OCI-LY7 (cell line): ENCODE results near the gene MCM6. TPM values are rescaled to one million over a fixed set of nuclear protein-coding genes. Genes with fewer than 3 reads are reported as not detected.

ENCODE experiments used
- BruUV-seq: library from RNA; stranded (reverse); fragments of 400-500 nt; replicated peaks from 2 replicates; lab custom pipeline; 2021; lab: Mats Ljungman, UMichigan
- CTCF ChIA-PET: fragments of 300-600 bp; sonication (Branson Sonifier 250); formaldehyde crosslinking; loops from one replicate; lab custom pipeline; 2022; ENCODE audit warnings: antibody characterized with exemption; ENCODE audit not compliant: unreplicated experiment; lab: Charles Lee
- POLR2A ChIA-PET: fragments of 300-600 bp; sonication (Branson Sonifier 250); formaldehyde crosslinking; loops from one replicate; lab custom pipeline; 2022; ENCODE audit warnings: antibody characterized with exemption; lab: Charles Lee
- DNase-seq: peaks from one replicate; pipeline ENCODE4 v3.0.0-alpha.2; 2015; ENCODE audit warnings: low spot score
- H2AFZ ChIP-seq: fragments of 200-600 bp; sonication (generic), shearing (Covaris generic); 2 replicates; pipeline ENCODE4 v1.6.1; 2014; ENCODE audit warnings: mild to moderate bottlenecking, antibody characterized with exemption, low read length, moderate library complexity
- H3K27ac ChIP-seq: fragments of 200-600 bp; sonication (generic); 2 replicates; pipeline ENCODE4 v1.5.1; 2014; ENCODE audit warnings: mixed run types, low read depth, mild to moderate bottlenecking, moderate library complexity, low read length, inconsistent platforms; ENCODE audit not compliant: poor library complexity, severe bottlenecking
- H3K36me3 ChIP-seq: fragments of 200-600 bp; sonication (generic); 2 replicates; pipeline ENCODE4 v1.6.1; 2014; ENCODE audit warnings: mild to moderate bottlenecking, antibody characterized with exemption, low read length, moderate library complexity, mixed read lengths; ENCODE audit not compliant: insufficient read depth
- H3K4me1 ChIP-seq: fragments of 200-600 bp; sonication (generic); 2 replicates; pipeline ENCODE4 v1.5.1; 2014; ENCODE audit warnings: mild to moderate bottlenecking, low read length; ENCODE audit not compliant: insufficient read depth, poor library complexity, severe bottlenecking
- H3K4me2 ChIP-seq: fragments of 200-600 bp; sonication (generic); 2 replicates; pipeline ENCODE4 v1.6.1; 2014; ENCODE audit warnings: mild to moderate bottlenecking, low read length
- H3K4me3 ChIP-seq: fragments of 200-600 bp; sonication (generic); 2 replicates; pipeline ENCODE4 v1.5.1; 2014; ENCODE audit warnings: mild to moderate bottlenecking, low read depth, low read length; ENCODE audit not compliant: poor library complexity, severe bottlenecking
- H3K79me2 ChIP-seq: fragments of 200-600 bp; sonication (generic); 2 replicates; pipeline ENCODE4 v1.6.1; 2016; ENCODE audit warnings: low read depth, mild to moderate bottlenecking, low read length, moderate library complexity, mixed read lengths; ENCODE audit not compliant: insufficient read depth
- H3K9me2 ChIP-seq: fragments of 200-600 bp; sonication (generic); 2 replicates; pipeline ENCODE4 v1.6.1; 2016; ENCODE audit warnings: mild to moderate bottlenecking, low read length, mixed read lengths; ENCODE audit not compliant: insufficient read depth
- H3K9me3 ChIP-seq: fragments of 200-600 bp; sonication (generic); 2 replicates; pipeline ENCODE4 v1.6.1; 2014; ENCODE audit warnings: mild to moderate bottlenecking, mixed run types, low read length, mixed read lengths
- H4K20me1 ChIP-seq: fragments of 200-600 bp; sonication (generic); 2 replicates; pipeline ENCODE4 v1.6.1; 2014; ENCODE audit warnings: mild to moderate bottlenecking, antibody characterized with exemption, low read length, moderate library complexity, mixed read lengths; ENCODE audit not compliant: insufficient read depth
- CTCF ChIP-seq: fragments of 200-600 bp; sonication (generic); conservative IDR thresholded peaks from 2 replicates; pipeline ENCODE4 v1.5.1; 2014; ENCODE audit warnings: mild to moderate bottlenecking, antibody characterized with exemption, low read length, moderate library complexity, mixed read lengths
- EZH2phosphoT487 ChIP-seq: fragments of 200-600 bp; sonication (generic); IDR thresholded peaks from 2 replicates; pipeline ENCODE4 v1.6.1; 2018; ENCODE audit warnings: low read depth, borderline replicate concordance, mild to moderate bottlenecking, mixed run types, antibody characterized with exemption, low read length, moderate library complexity, mixed read lengths
- intact Hi-C: fragments of 100-400 bp; cut with micrococcal nuclease; formaldehyde crosslinking; loops from one replicate; pipeline ENCODE4 v1.10.0; 2022; ENCODE audit not compliant: unreplicated experiment
- small RNA-seq: library from RNA; depleted of rRNA; stranded (forward); fragments of <200 nt; gene quantifications from one replicate; pipeline ENCODE3, GENCODE V24; 2014
- total RNA-seq, 2 experiments: library from RNA; depleted of rRNA in 1 of 2; stranded (reverse); fragments of >200 nt in 1 of 2; shearing (Covaris generic) in 1 of 2; gene quantifications; 2 replicates each; pipeline ENCODE4 v1.2.3, GENCODE V29; 2014 to 2022

The MCM6 gene
- total RNA-seq, 2 experiments from 2014 or later, result 61.2 to 171 TPM

DNA sequence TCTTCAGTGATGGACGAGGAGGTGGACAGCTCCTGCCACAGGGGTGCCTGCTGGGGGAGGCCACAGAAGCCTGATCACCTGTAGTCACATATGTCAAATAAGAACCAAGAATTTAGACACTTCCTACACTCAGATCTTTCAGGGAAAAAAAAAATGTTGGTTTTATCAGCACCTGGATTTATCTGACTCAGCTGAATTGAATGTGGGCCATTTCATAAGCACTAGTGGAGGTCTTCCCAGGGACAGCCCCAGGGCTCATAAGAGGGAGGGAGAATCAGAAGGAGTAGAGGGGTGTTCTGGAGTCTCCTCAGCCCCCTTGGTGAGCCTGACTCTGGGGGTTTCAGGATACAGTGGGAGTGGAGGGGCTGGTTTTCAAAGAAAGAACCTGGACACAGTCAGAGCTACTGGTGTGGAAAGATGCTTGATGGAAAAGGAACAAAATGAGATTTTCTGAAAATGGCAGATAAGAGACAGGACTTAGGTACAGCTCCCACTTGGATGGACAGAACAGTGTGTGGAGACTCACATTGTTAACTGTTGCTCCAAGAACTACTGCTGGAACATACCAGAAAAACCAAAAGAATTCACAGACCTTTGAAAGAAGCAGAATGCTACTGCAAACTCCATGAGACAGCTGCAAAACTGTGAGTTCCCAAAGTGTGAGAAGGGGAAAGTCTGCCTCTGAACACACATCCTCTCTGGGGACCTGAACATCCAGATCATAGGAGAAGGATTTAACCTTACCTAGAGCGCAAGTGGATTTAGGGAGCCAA, 84.6 kb downstream of the MCM6 start:
- CTCF ChIA-PET, result no interaction called here
- no peak overlapping the region for H2AFZ ChIP-seq
- no peak overlapping the region for H3K4me2 ChIP-seq
- H4K20me1 ChIP-seq, result no peaks in the 10 kb centered on the region
- no peak for TF ChIP-seq CTCF
- no peak for TF ChIP-seq EZH2phosphoT487
- peaks cover 6% of the 10 kb centered on the region; the same call in 1 of the 2 replicates for H3K36me3 ChIP-seq
- H3K4me3 ChIP-seq, result no peak overlapping the region
- no peaks in the 10 kb centered on the region for H3K9me2 ChIP-seq
- H3K4me1 ChIP-seq, result peaks cover 9% of the 10 kb centered on the region
- H3K27ac ChIP-seq, result no peak overlapping the region
- BruUV-seq, result no TSS peak
- H3K9me3 ChIP-seq, result no peaks in the 10 kb centered on the region
- intact Hi-C loops, result no loop called here
- H3K79me2 ChIP-seq, result no peaks in the 10 kb centered on the region
- POLR2A ChIA-PET, result interaction anchor here (0.6 to 0.8 kb wide), 2 partner anchors 9 to 647 kb away, joined by 3 to 4 read pairs; no protein-coding TSS in a partner anchor
- DNase-seq, result no peak

DNA sequence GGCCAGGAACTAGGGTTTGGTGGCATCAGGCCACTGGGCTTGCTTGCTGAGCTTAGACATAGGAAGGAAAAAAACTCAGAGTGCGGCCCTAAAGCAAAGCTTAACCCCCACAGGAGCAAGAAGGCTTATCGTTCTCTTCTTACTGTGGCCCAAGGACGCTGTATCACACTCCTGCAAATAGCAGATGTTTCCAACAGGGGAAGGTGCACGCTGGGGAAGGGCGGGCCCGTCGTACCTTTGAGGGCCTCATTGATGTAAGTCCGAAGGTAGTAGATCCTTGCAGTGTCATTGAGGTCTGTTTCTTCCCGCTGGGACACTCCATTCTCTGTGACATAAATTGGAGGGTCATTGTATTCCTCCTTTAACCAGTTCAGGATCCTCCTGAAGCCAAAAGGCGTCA, 85.8 kb downstream of the MCM6 start:
- peaks cover 9% of the 10 kb centered on the region for H3K4me1 ChIP-seq
- intact Hi-C loops, result no loop called here
- DNase-seq, result no peak
- no peaks in the 10 kb centered on the region for H4K20me1 ChIP-seq
- H3K4me3 ChIP-seq, result no peak overlapping the region
- no peaks in the 10 kb centered on the region for H3K9me3 ChIP-seq
- peaks cover 16% of the 10 kb centered on the region for H3K36me3 ChIP-seq
- CTCF ChIA-PET, result no interaction called here
- no peak overlapping the region for H3K27ac ChIP-seq
- BruUV-seq, result no TSS peak
- H2AFZ ChIP-seq, result no peak overlapping the region
- POLR2A ChIA-PET, result no interaction called here
- no peak overlapping the region for H3K4me2 ChIP-seq
- H3K9me2 ChIP-seq, result no peaks in the 10 kb centered on the region
- TF ChIP-seq CTCF (no peak), EZH2phosphoT487 (no peak)
- H3K79me2 ChIP-seq, result no peaks in the 10 kb centered on the region

Small RNA genes lying within 50 kb of the gene (small RNA-seq; reads per million reads assigned to genes)
- gene RF00019, result not detected

Other genes with a start within 250 kb of the MCM6 start
- 48.4 and 55.4 TPM in 2 replicates for gene UBXN4, start 134.6 kb downstream of the MCM6 start, total RNA-seq (2014; rRNA removed; shearing (Covaris generic))
- 88.2 and 105 TPM in 2 replicates for gene UBXN4, start 134.6 kb downstream of the MCM6 start, total RNA-seq (2022)
- 0.18 and 0.54 TPM in 2 replicates for gene LCT, start 39.3 kb downstream of the MCM6 start, total RNA-seq (2014; rRNA removed; shearing (Covaris generic))
- gene LCT, start 39.3 kb downstream of the MCM6 start, total RNA-seq (2022), result 0.09 and 0.15 TPM in 2 replicates
- gene DARS1, start 109.2 kb upstream of the MCM6 start, total RNA-seq (2014; rRNA removed; shearing (Covaris generic)), result 90.5 and 108 TPM in 2 replicates
- 119 and 140 TPM in 2 replicates for gene DARS1, start 109.2 kb upstream of the MCM6 start, total RNA-seq (2022)
- gene CXCR4, start 241.7 kb upstream of the MCM6 start, total RNA-seq (2014; rRNA removed; shearing (Covaris generic)), result 367 and 432 TPM in 2 replicates
- 243 and 289 TPM in 2 replicates for gene CXCR4, start 241.7 kb upstream of the MCM6 start, total RNA-seq (2022)